H1 (cell line): Measurements from ENCODE around the gene VPS26A.

Experiments used
- KDM1A ChIP-seq: fragments of 200-600, 300-600 bp; sonication (generic); IDR thresholded peaks from 2 replicates; pipeline ENCODE4 v1.7.1; 2016; ENCODE audit warnings: mild to moderate bottlenecking, low read length, borderline replicate concordance
- RAD21 ChIP-seq, 2 experiments: IDR thresholded peaks in 1 of 2; conservative IDR thresholded peaks in 1 of 2; 2 replicates each; pipeline ENCODE4 v1.6.1; 2011; ENCODE audit warnings: low read depth in 2 of 2, low read length in 2 of 2, improper control_type of control experiment in 1 of 2, inconsistent platforms in 1 of 2, mild to moderate bottlenecking in 1 of 2, moderate library complexity in 1 of 2
- SRF ChIP-seq: IDR thresholded peaks from 2 replicates; pipeline ENCODE4 v1.6.1; 2011; ENCODE audit warnings: mild to moderate bottlenecking, low read depth, low read length, moderate library complexity
- YY1 ChIP-seq: IDR thresholded peaks from 2 replicates; pipeline ENCODE4 v1.6.1; 2011; ENCODE audit warnings: low read depth, mild to moderate bottlenecking, low read length
- TF ChIP-seq, protein P1 (sequence below), 3 experiments: IDR thresholded peaks; 1 replicate in 2 of 3; 2 replicates in 1 of 3; pipeline versions ENCODE4 v1.5.1 to v1.6.1; 2011; ENCODE audit warnings: low read length in 3 of 3, mild to moderate bottlenecking in 3 of 3, inconsistent platforms in 2 of 3, low read depth in 1 of 3, moderate library complexity in 1 of 3; ENCODE audit not compliant: insufficient read depth in 1 of 3; ENCODE audit errors: control extremely low read depth in 1 of 3

- TF ChIP-seq RAD21 (IDR thresholded peaks at IDR 0.05 in 1 of 2, conservative IDR thresholded peaks at IDR 0.05 in 1 of 2; ENCODE audit: low read depth in 2 of 2, low read length in 2 of 2), result no peak
- TF ChIP-seq, protein P1, sequence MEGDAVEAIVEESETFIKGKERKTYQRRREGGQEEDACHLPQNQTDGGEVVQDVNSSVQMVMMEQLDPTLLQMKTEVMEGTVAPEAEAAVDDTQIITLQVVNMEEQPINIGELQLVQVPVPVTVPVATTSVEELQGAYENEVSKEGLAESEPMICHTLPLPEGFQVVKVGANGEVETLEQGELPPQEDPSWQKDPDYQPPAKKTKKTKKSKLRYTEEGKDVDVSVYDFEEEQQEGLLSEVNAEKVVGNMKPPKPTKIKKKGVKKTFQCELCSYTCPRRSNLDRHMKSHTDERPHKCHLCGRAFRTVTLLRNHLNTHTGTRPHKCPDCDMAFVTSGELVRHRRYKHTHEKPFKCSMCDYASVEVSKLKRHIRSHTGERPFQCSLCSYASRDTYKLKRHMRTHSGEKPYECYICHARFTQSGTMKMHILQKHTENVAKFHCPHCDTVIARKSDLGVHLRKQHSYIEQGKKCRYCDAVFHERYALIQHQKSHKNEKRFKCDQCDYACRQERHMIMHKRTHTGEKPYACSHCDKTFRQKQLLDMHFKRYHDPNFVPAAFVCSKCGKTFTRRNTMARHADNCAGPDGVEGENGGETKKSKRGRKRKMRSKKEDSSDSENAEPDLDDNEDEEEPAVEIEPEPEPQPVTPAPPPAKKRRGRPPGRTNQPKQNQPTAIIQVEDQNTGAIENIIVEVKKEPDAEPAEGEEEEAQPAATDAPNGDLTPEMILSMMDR (IDR thresholded peaks at IDR 0.05; ENCODE audit: control extremely low read depth in 1 of 3, insufficient read depth in 1 of 3, low read depth in 1 of 3, low read length in 3 of 3), result no peak
- TF ChIP-seq YY1, result no peak
- no peak for TF ChIP-seq KDM1A
- no peak for TF ChIP-seq SRF
Measured at GRCh38 chr10:69217119-69217754, 93.3 kb downstream of the VPS26A start.
